C4-2B (cell line): ENCODE results near the gene KCNJ8.

ENCODE experiments used
- ZFX ChIP-seq: fragments of 450-650 bp; IDR thresholded peaks from 2 replicates; pipeline ENCODE4 v1.6.1; 2017
- TF ChIP-seq, protein P1 (sequence below): fragments of 450-650 bp; conservative IDR thresholded peaks from 2 replicates; pipeline ENCODE4 v1.5.1; 2017; ENCODE audit warnings: mild to moderate bottlenecking

DNA sequence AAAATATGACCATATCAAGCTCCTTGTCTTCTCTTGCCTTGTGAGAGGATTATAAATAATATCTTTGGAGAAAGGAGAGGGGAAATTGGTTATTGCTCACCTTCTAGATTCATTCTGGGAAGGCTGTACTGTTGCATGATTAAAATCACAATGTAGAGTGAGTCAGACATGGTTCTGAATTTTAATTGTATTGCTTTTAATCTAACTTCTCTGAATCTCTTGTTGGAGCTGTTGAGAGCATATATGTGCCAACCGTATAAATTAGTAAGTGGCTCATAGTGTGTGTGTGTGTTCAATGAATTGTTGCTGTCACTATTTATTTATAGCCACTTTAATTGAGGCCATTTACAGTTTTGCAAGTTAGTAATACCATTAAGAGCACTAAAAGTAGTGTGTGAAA, 56.1 kb downstream of the KCNJ8 start:
- TF ChIP-seq, protein P1, sequence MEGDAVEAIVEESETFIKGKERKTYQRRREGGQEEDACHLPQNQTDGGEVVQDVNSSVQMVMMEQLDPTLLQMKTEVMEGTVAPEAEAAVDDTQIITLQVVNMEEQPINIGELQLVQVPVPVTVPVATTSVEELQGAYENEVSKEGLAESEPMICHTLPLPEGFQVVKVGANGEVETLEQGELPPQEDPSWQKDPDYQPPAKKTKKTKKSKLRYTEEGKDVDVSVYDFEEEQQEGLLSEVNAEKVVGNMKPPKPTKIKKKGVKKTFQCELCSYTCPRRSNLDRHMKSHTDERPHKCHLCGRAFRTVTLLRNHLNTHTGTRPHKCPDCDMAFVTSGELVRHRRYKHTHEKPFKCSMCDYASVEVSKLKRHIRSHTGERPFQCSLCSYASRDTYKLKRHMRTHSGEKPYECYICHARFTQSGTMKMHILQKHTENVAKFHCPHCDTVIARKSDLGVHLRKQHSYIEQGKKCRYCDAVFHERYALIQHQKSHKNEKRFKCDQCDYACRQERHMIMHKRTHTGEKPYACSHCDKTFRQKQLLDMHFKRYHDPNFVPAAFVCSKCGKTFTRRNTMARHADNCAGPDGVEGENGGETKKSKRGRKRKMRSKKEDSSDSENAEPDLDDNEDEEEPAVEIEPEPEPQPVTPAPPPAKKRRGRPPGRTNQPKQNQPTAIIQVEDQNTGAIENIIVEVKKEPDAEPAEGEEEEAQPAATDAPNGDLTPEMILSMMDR = no peak
- no peak for TF ChIP-seq ZFX
